ENCODE data around the gene MLST8.

Gene MLST8

DNA sequence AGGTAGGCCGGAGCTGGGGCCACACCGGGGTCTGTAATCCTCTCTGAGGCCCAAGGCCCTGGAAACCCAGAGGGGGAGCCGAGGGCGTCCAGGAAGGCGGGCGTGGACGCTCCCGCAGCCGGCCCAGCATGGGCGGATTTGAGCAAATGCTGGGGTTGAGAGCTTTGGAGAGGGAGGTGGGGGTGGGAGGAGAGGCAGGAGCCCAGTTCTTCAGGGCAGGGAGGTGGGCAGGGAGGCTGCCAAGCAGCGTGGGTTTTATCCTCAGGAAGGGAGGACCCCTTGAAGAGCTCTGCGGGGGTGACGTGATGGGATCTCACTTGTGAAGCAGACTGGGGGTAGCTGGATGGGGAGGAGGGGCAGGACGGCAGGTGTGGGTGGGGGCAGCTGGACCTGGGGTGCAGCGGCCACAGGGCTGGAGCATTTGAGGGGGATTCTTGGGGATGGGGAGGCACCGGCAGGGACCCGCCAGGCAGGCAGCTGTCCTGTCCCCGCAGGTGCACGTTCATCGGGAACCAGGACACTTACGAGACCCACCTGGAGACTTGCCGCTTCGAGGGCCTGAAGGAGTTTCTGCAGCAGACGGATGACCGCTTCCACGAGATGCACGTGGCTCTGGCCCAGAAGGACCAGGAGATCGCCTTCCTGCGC, 32.4 kb upstream of the MLST8 start:
- DNase-seq (ENCODE audit: low read depth in 3 of 3, low spot score in 1 of 3): no peak

DNA sequence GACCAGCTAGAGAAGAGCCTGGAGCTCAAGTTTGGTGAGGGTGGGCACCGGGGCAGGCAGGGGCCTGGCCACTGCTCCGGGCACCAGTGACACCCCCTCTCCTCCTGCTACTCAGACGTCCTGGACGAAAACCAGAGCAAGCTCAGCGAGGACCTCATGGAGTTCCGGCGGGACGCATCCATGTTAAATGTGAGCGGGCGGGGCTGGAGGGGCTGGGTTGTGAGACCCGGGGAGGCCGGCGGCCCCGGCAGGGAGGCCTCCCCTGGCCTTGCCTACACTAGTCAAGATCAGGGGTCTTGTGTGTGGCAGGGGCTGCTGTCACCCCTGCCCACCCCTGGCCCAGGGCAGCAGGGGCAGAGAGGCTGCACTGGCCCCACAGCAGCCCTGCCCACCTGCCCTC, 31.9 kb upstream of the MLST8 start:
- no peak for DNase-seq (ENCODE audit: low read depth in 3 of 3, low spot score in 1 of 3)

DNA sequence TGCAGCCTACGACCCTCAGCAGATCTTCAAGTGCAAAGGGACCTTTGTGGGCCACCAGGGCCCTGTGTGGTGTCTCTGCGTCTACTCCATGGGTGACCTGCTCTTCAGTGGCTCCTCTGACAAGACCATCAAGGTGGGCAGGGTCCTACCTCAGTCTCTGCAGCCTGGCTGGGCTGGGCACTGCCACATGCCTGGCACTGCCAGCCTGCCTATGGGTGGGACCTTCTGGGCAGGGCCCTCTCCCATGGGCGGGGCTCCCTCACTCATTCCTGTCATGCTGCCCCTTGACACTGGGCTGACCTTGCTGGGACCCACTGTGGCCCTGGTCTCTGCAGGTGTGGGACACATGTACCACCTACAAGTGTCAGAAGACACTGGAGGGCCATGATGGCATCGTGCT, 31.3 kb upstream of the MLST8 start:
- no peak for DNase-seq (ENCODE audit: low read depth in 3 of 3, low spot score in 1 of 3)

DNA sequence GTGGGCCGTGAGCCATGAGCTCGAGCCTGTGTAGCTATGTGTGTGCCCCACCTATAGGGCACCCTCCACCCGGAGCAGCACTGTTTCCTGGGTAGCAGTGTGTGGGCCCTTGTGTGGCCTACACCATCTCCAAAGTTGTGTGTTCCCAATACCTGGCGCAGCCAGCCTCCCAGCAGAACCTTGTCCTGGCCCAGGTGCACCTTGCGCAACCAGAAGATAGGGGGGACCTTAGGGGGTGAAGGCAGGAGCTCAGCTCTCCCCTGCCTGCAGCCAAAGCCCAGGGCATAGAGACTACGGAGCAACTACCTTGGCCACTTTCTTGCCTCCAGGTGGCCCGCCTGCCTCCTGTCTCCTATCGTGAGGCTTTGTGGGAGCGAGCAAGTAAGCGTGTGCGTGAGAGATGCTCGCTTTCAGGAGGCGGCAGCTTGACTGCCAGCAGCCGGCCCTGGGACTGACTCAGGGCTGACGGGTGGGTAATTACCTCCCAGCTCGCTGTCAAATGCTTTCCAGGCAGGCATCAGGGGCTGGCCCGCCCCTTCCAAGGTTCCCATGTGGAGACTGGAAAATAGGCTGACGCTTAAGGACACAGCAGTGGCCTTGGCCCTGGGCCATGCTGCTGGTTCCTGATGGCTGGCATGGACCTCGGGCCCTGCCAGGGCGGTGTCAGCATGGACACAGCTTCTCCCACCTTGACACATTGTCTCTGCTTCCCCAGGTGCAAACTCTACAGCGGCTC, 30.7 kb upstream of the MLST8 start:
- no peak for DNase-seq (ENCODE audit: low read depth in 3 of 3, low spot score in 1 of 3)

DNA sequence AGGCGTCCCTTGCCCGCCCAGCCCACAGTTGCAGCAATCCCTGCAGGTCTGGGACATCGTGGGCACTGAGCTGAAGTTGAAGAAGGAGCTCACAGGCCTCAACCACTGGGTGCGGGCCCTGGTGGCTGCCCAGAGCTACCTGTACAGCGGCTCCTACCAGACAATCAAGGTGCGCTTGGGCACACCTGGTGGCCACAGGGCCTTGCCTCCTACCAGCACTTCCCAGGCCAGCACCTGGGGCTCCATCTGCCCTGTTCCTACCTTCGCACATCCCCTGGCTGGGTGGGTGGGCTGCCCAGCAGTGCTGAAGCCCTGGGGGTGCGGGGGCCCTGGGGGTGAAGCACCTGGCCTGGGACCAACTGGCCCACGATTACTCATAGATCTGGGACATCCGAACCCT, 29.8 kb upstream of the MLST8 start:
- DNase-seq (ENCODE audit: low read depth in 3 of 3, low spot score in 1 of 3): no peak

DNA sequence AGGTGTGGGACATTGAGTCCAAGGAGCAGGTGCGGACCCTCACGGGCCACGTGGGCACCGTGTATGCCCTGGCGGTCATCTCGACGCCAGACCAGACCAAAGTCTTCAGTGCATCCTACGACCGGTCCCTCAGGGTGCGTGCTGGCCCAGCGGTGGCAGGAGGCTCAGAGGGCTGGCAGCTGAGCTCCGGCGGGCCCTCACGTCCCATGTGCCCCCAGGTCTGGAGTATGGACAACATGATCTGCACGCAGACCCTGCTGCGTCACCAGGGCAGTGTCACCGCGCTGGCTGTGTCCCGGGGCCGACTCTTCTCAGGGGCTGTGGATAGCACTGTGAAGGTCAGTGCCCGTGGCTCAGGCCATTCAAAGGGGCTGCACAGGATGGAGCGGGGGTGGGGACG, 29.2 kb upstream of the MLST8 start:
- no peak for DNase-seq (ENCODE audit: low read depth in 3 of 3, low spot score in 1 of 3)

DNA sequence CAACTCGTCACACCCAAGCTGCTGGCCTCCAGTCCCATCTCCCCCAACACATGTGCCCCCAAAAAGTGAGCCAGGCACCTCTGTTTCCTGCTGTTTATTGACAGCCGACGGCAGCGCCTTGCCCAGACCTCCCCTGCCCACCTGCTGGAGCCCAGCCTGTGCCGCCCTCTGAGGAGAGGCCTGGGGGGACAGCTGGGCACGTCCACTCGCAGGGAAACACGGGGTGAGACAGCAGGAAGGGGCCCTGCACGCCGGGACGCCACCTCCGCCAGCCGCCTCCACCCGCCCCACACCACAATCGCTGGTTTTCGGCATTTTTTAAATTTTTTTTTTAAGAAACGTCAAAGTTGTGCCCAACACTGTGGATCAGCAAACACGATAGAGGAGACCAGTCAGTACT, 28.2 kb upstream of the MLST8 start:
- DNase-seq (ENCODE audit: low read depth in 3 of 3, low spot score in 1 of 3): no peak

DNA sequence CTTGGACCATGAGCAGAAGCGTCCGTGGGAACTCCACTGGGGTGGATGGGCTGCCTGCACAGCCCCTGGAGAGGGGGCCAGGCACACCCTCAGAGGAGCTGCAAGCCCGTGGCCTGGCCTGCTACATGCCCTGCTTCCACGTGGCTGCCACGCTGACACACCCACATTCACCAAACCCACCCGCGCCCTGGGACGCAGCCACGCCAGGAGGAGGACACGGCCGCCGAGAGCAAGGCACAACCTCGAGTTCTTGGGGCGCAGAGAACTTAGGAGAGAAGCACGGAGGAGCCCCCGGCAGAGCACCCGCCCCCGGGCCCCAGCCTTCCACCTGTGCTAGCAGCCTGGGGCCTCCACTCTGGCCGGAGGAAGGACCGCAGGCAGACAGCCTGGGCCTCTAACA, 27.7 kb upstream of the MLST8 start:
- no peak for DNase-seq (ENCODE audit: low read depth in 3 of 3, low spot score in 1 of 3)

DNA sequence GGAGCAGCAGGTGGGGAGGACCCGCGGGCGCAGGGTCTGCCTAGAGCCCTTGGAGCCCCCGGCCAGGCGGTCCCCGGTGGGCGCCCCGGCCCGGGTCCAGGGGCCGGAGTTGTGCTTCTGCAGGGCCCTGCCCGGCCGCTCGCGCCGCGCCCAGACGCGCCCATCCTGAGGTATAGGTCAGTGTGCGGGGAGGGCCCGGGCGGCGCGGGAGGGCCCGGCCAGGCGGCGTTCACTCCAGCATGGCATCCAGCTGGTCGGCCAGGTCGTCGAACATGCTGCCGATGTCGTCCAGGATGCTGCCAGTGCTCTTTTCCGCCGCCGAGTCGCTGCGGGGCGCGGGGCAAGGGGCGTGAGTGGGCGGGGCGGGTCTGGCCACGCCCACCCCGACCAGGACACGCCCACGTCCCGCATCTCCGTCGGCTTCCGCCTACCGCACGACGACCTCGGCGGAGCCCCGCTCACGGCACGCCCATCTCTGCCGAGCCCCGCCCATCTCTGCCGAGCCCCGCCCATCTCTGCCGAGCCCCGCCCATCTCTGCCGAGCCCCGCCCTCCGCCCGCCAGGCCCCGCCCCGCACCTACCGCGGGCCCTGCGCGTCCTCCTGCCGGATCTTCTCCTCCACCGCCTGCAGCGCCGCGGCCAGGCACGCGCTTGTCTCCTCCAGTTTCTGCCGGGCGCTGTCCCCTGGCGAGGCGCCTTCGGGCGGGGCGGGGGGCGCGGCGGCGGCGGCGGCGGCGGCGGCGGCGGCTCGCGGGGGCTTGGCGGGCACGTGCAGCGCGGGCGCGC, 26.7 kb upstream of the MLST8 start:
- DNase-seq (ENCODE audit: low read depth in 3 of 3, low spot score in 1 of 3): peak in 1 of 3 donors; percentile 9

DNA sequence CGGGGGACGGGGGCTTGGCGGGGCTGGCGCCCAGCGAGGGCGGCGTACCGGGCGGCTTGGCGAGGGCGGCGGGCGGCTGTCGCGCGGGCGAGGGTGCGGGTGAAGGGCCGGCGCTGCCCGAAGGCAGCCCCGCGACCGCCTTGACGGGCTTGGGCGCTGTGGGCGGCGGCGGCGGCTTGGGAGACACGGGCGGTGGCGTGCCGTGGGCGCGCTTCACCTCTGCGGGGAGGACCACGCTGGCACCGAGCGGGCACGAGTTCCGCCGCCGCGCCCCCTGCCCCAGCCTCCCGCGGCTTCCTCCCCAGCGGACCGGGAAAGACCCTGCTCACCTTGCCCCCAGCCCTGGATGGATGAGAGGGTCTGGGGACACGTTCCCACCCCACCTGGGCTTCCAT, 26.1 kb upstream of the MLST8 start:
- no peak for DNase-seq (ENCODE audit: low read depth in 3 of 3, low spot score in 1 of 3)

DNA sequence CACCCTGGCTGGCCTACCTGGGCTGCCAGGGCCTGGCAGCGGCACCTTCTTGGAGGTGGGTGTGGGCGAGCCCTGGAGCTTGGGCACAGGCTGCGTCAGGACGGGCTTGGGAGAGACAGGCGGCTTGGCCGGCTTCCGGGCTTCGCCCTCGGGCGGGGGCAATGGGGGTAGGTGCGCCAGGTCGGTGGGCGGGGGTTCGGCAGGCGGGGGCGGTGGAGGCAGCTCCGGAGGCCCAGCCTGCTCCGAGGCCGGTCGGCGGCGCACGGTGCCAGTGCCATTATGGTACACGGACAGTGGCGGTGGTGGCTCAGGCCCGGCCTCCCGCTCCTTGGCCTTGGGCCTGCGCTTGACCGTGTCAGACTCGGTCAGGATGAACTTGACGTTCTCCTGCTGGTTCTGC, 25.7 kb upstream of the MLST8 start:
- DNase-seq (ENCODE audit: low read depth in 3 of 3, low spot score in 1 of 3): no peak

DNA sequence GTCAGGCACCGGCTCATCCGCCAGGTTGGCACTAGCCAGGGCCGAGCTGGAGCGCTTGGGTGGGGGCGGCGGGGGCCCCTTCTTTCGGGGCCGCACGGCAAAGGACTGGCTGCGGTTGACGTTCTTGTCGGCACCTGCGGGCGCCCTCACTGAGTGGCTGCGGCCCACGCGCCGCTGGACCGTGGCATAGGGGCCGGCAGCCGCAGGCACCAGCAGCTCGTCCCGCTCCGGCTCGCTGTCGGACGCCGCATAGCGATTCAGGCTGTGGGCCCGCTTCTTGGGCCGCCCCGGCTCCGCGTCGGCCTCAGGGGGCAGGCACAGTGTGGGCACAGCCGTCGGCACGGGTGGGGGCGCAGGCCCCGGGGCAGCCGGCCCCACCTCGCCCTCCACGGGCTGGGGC, 24.8 kb upstream of the MLST8 start:
- DNase-seq (ENCODE audit: low read depth in 3 of 3, low spot score in 1 of 3): no peak

DNA sequence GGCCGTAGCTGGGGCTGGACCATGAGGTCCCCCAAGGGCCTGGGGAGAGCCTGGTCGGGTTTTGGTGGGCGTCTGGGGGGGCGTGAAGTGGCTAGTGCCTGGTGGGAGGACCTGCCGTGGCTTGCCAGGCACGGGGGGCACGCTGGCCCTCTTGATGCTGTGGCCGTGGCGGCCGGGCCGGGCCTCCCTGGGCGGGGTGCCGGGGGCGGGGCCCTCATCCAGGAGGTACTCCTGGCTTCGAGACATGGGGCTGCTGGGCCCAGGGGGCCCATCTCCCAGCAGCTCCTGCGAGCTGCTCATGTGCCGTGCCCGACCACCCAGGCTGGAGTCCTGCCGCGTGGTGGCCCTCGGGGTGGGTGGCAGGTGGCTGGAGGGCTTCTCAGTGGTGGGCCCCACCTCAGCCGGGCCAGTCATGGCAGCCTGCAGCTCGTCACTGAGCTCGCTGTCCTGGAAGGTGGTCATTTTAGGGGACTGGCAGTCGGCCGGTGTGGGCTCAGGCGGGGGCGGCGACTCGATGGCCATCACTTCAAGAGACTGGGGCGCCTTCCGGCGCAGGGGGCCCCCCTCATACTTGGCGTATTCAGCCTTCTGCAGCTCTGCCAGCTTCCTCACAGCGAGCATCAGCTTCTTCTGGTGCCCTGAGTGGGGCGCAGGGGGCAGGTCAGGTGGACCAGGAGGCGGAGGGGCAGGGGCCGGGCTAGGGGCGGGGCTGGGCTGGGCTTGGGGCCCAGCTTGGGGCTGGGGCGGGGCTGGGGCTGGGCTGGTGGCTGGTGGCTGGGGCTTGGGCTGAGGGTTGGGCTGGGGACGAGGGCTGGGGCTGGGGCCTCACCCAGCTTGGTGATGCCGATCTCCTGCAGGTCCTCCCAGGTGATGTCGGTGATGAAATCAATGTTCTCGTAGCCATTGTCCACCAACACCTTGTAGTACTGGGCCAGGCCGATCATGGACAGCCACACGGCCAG, 24.0 kb upstream of the MLST8 start:
- DNase-seq (ENCODE audit: low read depth in 3 of 3, low spot score in 1 of 3): no peak

DNA sequence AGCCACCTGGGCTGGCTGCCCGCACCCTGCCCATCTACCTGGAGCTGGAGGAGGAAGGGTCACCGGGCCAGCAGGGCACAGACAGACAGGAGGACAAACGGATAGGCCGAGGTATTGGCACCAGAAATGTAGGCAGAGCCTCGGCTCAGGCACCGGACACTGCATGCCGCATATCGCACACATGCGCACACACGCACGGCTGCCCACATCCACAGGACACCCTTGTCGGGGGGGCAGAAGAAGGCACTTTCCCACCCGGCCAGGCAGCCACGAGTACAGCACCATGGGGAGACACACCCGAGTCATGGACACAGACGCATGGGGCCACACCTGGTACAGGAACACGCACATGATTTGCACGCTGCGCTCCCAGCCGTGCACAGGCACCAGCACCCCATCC, 23.3 kb upstream of the MLST8 start:
- DNase-seq (ENCODE audit: low read depth in 3 of 3, low spot score in 1 of 3): no peak

DNA sequence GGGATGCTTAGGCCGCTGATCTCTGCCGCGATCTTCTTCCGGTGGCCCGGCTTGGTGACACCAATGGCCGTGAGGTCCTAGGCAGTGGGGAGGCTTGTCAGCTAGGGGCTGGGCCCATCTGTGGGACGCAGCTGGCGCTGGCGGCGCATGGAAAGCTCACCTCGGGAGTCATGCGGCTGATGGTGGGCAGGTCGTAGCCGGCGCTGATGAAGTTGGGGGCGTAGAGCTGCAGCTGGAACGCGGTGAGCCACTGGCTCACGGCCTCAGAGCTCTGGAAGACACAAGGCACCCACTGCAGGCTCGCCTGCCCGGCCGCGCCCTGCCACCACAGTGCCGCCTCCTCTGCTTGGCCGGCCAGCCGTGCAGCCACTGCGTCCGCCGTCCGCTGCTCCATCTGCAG, 21.6 kb upstream of the MLST8 start:
- no peak for DNase-seq (ENCODE audit: low read depth in 3 of 3, low spot score in 1 of 3)

DNA sequence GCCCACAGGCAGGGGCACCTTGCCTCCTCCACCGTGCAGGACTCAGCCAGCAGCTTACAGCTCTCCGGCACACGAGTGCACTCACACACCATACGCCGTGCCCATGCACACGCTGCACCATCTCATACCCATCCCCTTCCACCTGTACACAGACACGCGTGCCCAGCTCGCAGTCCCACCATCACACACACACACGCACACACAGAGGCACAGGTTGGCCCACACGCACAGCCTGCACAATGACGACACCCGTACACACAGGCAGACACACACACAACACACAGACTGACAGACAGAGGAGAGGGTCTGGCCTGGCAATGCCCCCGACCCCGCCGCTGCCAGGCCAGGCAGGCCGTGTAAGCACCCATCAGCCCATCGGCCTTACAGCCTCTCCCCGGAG, 20.9 kb upstream of the MLST8 start:
- no peak for DNase-seq (ENCODE audit: low read depth in 3 of 3, low spot score in 1 of 3)

DNA sequence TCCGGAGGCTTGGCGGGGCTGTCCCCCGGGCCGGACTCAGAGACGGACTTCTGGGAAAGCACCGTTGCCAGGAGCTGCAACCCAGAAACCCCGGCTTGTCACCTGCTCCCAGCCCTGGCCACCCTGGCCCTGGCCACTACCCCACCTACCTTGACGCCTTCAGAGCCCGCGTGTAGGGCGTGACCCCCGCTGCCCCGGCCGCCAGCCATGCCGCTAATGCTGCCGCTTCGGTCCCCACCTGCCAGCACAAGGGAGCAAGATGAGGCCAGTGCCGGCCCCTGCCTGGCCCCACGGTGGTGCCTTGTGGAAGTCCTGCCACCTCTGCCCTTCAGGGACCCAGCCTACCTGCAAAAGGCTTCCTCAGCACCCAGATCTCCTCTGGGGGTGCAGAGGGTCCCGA, 20.3 kb upstream of the MLST8 start:
- DNase-seq (ENCODE audit: low read depth in 3 of 3, low spot score in 1 of 3): no peak

DNA sequence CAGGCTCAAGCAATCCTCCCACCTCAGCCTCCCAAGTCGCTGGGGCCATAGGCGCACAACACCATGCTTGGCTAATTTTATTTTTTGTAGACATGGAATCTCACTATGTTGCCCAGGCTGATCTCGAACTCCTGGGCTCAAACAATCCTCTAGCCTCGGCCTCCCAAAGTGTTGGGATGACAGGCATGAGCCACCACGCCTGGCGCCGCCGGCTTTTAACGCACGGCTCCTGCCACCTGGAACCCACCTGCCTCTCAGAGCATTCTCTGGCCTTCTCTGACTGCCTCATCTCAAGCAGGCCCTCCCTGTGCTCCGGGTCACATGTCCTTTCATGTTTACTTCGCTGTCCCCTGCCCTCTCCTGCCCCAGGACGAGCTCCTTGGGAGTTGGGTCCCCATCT, 19.2 kb upstream of the MLST8 start:
- no peak for DNase-seq (ENCODE audit: low read depth in 3 of 3, low spot score in 1 of 3)

DNA sequence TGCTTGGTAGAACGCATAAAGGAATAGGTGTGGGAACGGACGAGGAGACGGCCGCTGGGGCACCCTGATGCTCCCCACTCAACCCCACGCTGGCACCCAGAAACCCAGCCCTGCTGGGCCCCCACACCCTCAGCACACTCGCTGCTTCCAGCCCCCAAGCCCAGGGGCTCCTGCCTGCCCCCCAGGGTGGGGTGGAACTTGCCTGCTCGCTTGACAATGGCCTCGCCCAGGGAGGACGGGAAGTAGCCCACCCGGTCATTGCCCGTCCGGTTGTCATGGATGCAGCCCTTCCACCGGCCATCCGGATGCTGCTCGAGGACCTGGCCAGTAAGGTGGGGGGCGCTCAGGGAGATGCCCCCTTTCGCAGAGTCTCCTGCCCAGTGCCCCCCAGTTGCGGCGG, 18.7 kb upstream of the MLST8 start:
- DNase-seq (ENCODE audit: low read depth in 3 of 3, low spot score in 1 of 3): no peak

DNA sequence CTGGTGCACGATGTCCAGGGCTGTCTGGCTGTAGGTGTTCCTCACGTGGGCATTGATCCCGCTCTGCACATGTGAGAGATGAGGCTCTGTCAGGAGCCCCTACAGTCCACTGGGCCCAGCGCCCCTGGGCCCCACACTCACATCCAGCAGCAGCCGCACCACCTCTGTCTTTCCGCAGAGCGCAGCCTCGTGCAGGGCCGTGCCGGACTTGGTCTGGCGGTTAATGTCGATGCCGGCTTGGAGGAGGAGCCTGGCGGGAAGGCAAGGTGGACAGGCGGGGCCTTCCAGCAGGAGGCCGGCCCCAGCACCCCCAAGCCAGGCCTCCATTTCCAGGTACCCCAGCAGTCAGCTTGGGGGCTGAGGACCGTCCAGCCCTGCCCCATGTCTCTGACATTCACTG, 18.0 kb upstream of the MLST8 start:
- DNase-seq (ENCODE audit: low read depth in 3 of 3, low spot score in 1 of 3): no peak

DNA sequence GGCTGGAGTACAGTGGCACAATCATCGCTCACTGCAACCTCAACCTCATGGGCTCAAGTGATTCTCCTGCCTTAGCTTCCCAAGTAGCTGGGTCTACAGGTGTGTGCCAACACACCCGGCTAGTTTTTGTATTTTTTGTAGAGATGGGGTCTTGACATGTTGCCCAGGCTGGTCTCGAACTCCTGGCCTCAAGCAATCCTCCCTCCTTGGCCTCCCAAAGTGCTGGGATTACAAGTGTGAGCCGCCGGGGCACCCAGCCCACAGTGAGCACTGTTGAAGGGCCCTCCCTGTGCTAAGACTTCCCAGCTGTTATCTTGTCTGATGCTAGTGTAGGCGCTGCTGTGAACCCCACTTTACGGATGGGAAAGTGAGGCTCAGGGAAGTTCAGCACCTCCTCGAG, 16.9 kb upstream of the MLST8 start:
- DNase-seq (ENCODE audit: low read depth in 3 of 3, low spot score in 1 of 3): no peak

Data from stimulated activated CD4-positive, alpha-beta T cell treated with anti-CD3 and anti-CD28 coated beads, TNF-alpha, amount 100 ng/mL, for 1 hour (primary cell).